HepG2 (cell line): ENCODE results near the gene DNPH1. TPM values are rescaled to one million over a fixed set of nuclear protein-coding genes. Genes with fewer than 3 reads are reported as not detected.
A peak's percentile ranks its signal among the peaks of the same experiment; 100 is the strongest.

ENCODE experiments used
- BRF2 ChIP-seq: sonication (generic); formaldehyde crosslinking; IDR thresholded peaks from 2 replicates; pipeline ENCODE4 v1.8.1; 2022; ENCODE audit warnings: mild to moderate bottlenecking, missing genetic modification reagents
- CTCF ChIP-seq: sonication (generic); formaldehyde crosslinking; IDR thresholded peaks from 2 replicates; pipeline ENCODE4 v1.5.0; 2020; ENCODE audit warnings: mild to moderate bottlenecking, missing genetic modification reagents, moderate library complexity
- HDAC2 ChIP-seq: sonication (generic); formaldehyde crosslinking; IDR thresholded peaks from 2 replicates; pipeline ENCODE4 v1.4.0; 2020; ENCODE audit warnings: missing genetic modification reagents
- KDM5A ChIP-seq: fragments of 200-600 bp; sonication (generic); IDR thresholded peaks from 2 replicates; pipeline ENCODE4 v1.7.0; 2018; ENCODE audit warnings: antibody characterized with exemption, mild to moderate bottlenecking, low read length, borderline replicate concordance
- NCOA1 ChIP-seq: sonication (generic); formaldehyde crosslinking; IDR thresholded peaks from 2 replicates; pipeline ENCODE4 v1.9.0; 2021; ENCODE audit warnings: missing genetic modification reagents
- PITX1 ChIP-seq: sonication (generic); formaldehyde crosslinking; IDR thresholded peaks from 2 replicates; pipeline ENCODE4 v1.5.1; 2020; ENCODE audit warnings: mild to moderate bottlenecking, missing genetic modification reagents
- RCOR2 ChIP-seq: IDR thresholded peaks from 2 replicates; pipeline ENCODE4 v1.6.1; 2016; ENCODE audit warnings: missing biosample characterization, missing genetic modification reagents
- RXRB ChIP-seq: IDR thresholded peaks from 2 replicates; pipeline ENCODE4 v1.6.1; 2016; ENCODE audit warnings: borderline replicate concordance, missing genetic modification reagents, missing compliant biosample characterization
- STAT5B ChIP-seq: sonication (generic); formaldehyde crosslinking; IDR thresholded peaks from 2 replicates; pipeline ENCODE4 v1.4.0; 2020; ENCODE audit warnings: missing genetic modification reagents
- ZFX ChIP-seq: sonication (generic); formaldehyde crosslinking; IDR thresholded peaks from 2 replicates; pipeline ENCODE4 v1.4.0; 2020; ENCODE audit warnings: mild to moderate bottlenecking, low read depth, missing genetic modification reagents, moderate library complexity
- ZNF17 ChIP-seq: sonication (generic); formaldehyde crosslinking; IDR thresholded peaks from 2 replicates; pipeline ENCODE4 v1.5.0; 2020; ENCODE audit warnings: mild to moderate bottlenecking, missing genetic modification reagents
- ZNF609 ChIP-seq: sonication (generic); formaldehyde crosslinking; IDR thresholded peaks from 2 replicates; pipeline ENCODE4 v1.4.0; 2020; ENCODE audit warnings: mild to moderate bottlenecking, missing genetic modification reagents, borderline replicate concordance
- ZNF644 ChIP-seq: IDR thresholded peaks from 2 replicates; pipeline ENCODE4 v1.6.1; 2016; ENCODE audit warnings: low read depth
- ZNF646 ChIP-seq: sonication (generic); formaldehyde crosslinking; IDR thresholded peaks from 2 replicates; pipeline ENCODE4 v1.9.0; 2021; ENCODE audit warnings: mild to moderate bottlenecking, missing genetic modification reagents
- ZNF768 ChIP-seq: sonication (generic); formaldehyde crosslinking; IDR thresholded peaks from 2 replicates; pipeline ENCODE4 v1.4.0; 2020; ENCODE audit warnings: missing genetic modification reagents
- ZNF816 ChIP-seq: sonication (generic); formaldehyde crosslinking; IDR thresholded peaks from 2 replicates; pipeline ENCODE4 v1.8.0; 2022; ENCODE audit warnings: missing genetic modification reagents, mild to moderate bottlenecking, borderline replicate concordance
- polyA plus RNA-seq, 8 experiments: library from polyadenylated mRNA; depleted of rRNA in 3 of 8; stranded (reverse) in 7 of 8; unstranded in 1 of 8; fragments of >200 nt; fragmentation: Illumina TruSeq in 4 of 8; extraction: Trizol in 4 of 8; gene quantifications; 2 replicates each; pipeline versions ENCODE4 v1.2.1 to v1.2.3, GENCODE V29; 2011 to 2016; ENCODE audit warnings: low read depth in 4 of 8, missing spikeins in 1 of 8, mixed read lengths in 1 of 8; ENCODE audit not compliant: insufficient read depth in 1 of 8
- total RNA-seq, 5 experiments: library from RNA; depleted of rRNA; stranded (reverse); fragments of >200 nt; fragmentation: Illumina TruSeq; extraction: Trizol; gene quantifications; 2 replicates each; pipeline ENCODE4 v1.2.3, GENCODE V29; 2016; ENCODE audit warnings: low read depth in 1 of 5

Gene DNPH1
- total and polyA plus RNA-seq, 2 of the 13 experiments (the other 11 are each of a cell fraction or from before 2014, with no cell fraction given), result 56.5 to 75.1 TPM

GRCh38 chr6:43268782-43269272 is 39.5 kb upstream of the DNPH1 start (continued):
- TF ChIP-seq ZNF609 (CRISPR knock-in tag) (0 out of 2 replicates have a peak, but pooled peaks have one; percentile 16), RCOR2 (CRISPR knock-in tag) (0 out of 2 replicates have a peak, but pooled peaks have one; percentile 36), STAT5B (no peak), ZNF768 (CRISPR knock-in tag) (peak; percentile 84), BRF2 (CRISPR knock-in tag) (no peak), ZNF17 (CRISPR knock-in tag) (no peak), CTCF (no peak), ZFX (CRISPR knock-in tag) (no peak), ZNF646 (CRISPR knock-in tag) (no peak), ZNF816 (no peak), NCOA1 (CRISPR knock-in tag) (no peak), HDAC2 (CRISPR knock-in tag) (no peak), KDM5A (no peak), PITX1 (0 out of 2 replicates have a peak, but pooled peaks have one; percentile 41), RXRB (no peak), ZNF644 (no peak)
